Skeletal muscle cell (primary cell): Measurements from ENCODE around the gene ADAMTS6.
"Not testable (repeated sequence)": the region's sequence is repeated elsewhere in the genome, so short reads cannot be mapped to it uniquely, and the experiment has no call there.

ENCODE experiments used
- DNase-seq: peaks from one replicate; pipeline ENCODE4 v3.0.0-alpha.2; 2010; ENCODE audit warnings: low read depth
- H3K4me3 ChIP-seq: 2 replicates; pipeline ENCODE4 v1.5.1; 2011; ENCODE audit warnings: low read depth, mild to moderate bottlenecking, control low read depth, low read length, moderate library complexity

The ADAMTS6 gene, protein sequence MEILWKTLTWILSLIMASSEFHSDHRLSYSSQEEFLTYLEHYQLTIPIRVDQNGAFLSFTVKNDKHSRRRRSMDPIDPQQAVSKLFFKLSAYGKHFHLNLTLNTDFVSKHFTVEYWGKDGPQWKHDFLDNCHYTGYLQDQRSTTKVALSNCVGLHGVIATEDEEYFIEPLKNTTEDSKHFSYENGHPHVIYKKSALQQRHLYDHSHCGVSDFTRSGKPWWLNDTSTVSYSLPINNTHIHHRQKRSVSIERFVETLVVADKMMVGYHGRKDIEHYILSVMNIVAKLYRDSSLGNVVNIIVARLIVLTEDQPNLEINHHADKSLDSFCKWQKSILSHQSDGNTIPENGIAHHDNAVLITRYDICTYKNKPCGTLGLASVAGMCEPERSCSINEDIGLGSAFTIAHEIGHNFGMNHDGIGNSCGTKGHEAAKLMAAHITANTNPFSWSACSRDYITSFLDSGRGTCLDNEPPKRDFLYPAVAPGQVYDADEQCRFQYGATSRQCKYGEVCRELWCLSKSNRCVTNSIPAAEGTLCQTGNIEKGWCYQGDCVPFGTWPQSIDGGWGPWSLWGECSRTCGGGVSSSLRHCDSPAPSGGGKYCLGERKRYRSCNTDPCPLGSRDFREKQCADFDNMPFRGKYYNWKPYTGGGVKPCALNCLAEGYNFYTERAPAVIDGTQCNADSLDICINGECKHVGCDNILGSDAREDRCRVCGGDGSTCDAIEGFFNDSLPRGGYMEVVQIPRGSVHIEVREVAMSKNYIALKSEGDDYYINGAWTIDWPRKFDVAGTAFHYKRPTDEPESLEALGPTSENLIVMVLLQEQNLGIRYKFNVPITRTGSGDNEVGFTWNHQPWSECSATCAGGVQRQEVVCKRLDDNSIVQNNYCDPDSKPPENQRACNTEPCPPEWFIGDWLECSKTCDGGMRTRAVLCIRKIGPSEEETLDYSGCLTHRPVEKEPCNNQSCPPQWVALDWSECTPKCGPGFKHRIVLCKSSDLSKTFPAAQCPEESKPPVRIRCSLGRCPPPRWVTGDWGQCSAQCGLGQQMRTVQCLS (N-terminal part only)

GRCh38 chr5:65481635-65482295, at the start of gene ADAMTS6:
Gene ADAMTS6, minus strand, starts transcription at chr5:65481920. Its CDS starts 8,247 bp downstream, at chr5:65473673.
- DNase-seq, result peak; percentile 96
- H3K4me3 ChIP-seq, result peak within 1 kb of the TSS; percentile 76

GRCh38 chr5:65530904-65531303, 49.2 kb upstream of the ADAMTS6 start:
- no peak overlapping the region for H3K4me3 ChIP-seq
- DNase-seq, result no peak

DNA sequence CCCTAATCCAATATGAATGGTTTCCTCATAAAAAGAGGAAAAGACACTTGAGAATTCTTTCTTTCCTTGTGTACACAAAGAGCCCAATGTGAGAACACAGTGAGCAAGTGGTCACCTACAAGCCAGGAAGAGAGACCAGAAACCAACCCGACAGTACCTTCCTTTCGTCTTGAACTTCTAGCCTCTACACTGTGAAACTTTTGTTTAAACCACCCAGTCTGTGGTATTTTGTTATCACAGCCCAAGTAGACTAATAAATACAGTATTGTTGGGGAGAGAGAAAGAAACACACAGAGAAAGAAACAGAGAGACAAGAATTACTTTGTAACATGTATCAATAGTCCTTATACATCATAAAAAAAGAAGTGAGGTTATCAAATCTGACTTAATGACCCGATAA, 44.0 kb upstream of the ADAMTS6 start:
- no peak overlapping the region for H3K4me3 ChIP-seq

DNA sequence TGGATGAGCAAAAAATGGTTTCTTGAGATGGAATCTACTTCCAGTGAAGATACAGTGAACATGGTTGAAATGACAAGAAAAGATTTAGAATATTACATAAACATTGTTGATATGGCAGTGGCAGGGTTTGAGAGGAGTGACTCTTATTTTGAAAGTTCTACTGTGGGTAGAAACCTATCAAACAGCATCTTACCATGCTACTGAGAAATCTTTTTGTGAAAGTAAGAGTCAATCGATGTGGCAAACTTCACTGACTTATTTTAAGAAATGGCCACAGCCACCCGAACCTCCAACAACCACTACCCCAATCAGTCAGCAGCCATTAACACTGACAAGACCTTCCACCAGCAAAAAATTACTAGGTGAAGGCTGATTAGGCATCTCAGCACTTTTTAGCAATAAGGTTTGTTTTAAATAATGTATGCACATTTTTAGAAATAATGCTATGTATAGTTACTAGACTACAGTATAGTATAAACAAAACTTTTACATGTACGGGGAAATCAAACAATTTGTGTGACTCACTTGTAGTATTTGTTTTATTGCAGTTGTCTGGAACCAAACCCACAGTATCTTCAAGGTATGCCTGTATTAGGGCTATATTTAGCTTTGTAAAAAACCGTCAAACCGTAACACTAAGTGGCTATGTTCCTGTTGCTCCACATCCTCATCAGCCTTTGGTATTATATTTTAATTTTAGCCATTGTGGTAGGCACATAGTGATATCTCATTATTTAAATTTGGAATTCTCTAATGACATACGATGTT, 30.6 kb upstream of the ADAMTS6 start:
- no peak overlapping the region for H3K4me3 ChIP-seq
- no peak for DNase-seq

More for the DNA sequence above, 44.0 kb upstream of the ADAMTS6 start:
- DNase-seq, result no peak

DNA sequence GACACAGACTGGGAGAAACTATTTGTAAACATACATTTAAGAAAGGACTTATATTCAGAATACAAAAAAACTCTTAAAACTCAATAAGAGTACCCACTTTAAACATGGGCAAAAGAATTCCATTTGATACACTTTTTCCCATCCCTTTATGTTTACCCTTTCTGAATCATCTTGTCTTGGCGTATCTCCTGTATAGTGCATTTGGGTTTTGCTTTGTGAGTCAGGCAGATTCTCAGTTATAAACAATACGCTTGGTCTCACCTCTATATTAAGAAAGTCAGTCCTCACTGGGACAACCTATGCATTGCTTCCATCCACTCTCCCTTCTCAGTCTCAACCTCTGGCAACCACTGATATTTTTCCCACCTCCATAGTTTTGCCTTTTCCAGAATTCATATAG, 27.3 kb upstream of the ADAMTS6 start:
- H3K4me3 ChIP-seq, result no peak overlapping the region
- no peak for DNase-seq

DNA sequence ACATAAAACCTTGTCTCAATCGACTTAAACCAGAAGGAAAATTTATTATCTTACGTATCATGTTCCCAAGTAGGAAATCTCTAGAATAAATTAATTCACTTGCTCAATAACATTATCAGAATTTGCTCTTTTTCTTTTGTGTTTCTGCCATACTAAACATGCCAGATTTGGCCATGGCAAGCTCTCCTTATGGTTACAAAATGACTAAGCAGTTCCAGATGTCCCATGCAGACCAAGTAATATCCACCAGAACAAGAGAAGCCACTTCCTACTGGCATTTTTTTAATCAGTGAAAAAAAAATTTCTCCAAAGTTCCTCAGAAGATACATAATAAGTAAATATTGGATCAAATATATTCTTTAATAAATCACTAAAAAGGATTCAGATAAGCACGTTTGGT, 25.2 kb upstream of the ADAMTS6 start:
- H3K4me3 ChIP-seq, result no peak overlapping the region
- DNase-seq, result peak; percentile 44

DNA sequence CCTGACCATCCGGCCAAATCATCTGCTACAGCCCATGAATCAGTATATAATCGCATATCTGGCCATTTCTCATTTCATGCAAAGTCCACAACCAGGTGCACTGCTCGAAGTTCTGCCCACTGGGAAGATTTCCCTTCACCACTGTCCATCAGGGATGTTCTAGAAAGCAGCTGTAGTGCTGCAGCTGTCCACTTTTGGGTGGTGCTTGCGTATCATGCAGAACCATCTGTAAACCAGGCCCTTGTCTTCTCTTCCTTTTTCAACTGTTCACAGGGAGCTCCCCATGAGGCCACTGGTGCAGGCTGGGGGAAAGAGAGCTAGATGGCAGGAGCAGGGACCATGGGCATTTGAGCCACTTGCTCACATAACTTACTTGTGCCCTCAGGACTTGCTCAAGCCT, 7.4 kb upstream of the ADAMTS6 start:
- no peak overlapping the region for H3K4me3 ChIP-seq
- DNase-seq, result no peak

GRCh38 chr5:65488038-65488687, 6.4 kb upstream of the ADAMTS6 start:
- not testable (repeated sequence) for DNase-seq, H3K4me3 ChIP-seq

GRCh38 chr5:65486803-65487202, 5.1 kb upstream of the ADAMTS6 start:
- not testable (repeated sequence) for H3K4me3 ChIP-seq, DNase-seq

DNA sequence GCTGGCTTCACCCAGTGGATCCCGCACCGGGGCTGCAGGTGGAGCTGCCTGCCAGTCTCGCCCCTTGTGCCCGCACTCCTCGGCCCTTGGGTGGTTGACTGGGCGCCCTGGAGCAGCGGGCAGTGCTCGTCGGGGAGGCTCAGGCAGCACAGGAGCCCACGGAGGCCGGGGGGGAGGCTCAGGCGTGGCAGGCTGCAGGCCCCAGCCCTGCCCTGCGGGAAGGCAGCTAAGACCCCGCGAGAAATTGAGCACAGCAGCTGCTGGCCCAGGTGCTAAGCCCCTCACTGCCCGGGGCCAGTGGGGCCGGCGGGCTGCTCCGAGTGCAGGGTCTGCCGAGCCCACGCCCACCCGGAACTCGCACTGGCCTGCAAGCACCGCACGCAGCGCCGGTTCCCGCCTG, 3.7 kb upstream of the ADAMTS6 start:
- no peak overlapping the region for H3K4me3 ChIP-seq
- no peak for DNase-seq

DNA sequence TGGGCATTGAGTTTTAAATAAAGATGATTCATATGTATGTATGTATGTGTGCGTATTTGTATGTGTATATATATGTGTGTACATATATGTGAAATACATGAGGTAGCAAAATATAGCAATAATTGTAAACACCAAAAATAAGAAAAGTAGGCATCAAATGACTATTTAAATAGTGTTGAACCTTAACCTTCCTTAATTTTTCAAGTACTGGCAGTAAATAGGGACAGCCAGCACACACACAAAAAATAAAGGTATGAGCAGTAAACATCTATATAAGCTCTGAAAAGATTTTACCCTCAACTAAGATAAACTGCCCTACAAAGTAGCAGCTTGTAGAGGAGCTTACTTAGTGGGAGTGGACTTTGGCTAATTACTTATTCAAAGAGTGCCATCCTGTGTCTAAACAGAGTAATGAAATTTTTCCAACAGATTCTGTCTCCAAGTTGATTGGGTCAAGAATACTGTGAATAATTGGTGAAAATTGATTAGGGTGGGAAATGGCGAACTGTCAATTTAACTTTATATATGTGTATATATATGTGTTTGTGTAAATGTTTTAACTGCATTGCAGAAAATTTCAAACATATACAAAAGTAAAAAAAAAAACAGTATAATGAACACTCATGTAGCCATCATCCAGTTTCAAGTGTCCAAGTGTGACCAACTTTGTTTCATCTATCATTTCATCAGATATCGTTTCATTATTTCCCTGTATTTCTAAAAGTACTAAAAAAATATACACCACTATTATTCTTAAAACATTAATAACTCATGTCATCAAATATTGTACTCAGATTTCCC, 2.0 kb upstream of the ADAMTS6 start:
- peak; percentile 57 for DNase-seq

DNA sequence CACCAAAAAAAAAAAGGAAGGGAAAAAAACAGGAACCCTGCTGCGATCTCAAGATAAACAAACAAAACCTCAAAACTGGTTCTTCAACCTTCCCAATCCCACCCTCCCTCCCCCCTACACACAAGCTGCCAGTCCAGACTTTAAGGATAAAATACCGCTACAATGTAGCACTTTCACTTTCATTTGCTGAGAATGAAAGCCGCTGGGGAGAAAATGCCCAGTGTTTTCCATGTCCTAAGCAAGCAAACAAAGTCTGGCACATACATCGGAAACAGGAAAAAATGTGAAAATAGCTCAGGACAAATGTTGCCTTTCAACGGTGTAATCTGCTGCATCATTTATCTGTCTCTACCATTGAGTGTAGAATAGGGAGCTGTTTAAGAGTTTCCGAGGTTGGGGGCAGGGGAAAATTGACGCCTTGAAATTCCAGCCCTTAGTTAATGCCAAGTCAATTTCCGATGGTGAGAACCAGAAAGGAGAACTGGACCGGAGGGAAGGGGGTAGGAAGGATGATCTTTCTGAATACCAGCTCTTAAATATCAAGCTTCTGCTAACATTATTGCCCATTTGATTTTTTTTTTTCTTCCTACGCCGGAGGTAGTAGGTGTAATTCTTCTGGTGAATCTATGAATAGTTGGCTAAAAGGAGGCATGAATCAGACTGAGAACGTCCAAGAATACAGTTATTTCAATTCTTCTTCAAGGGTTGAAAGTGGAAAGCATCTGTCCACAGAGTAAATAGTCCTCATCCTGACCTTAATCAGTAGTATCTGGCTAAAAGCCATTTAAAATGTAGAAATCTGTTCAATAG, 1.2 kb upstream of the ADAMTS6 start:
- peak overlapping the region; percentile 76 for H3K4me3 ChIP-seq
- DNase-seq, result peak; percentile 31

More for the DNA sequence above, 2.0 kb upstream of the ADAMTS6 start:
- H3K4me3 ChIP-seq, result peak overlapping the region; percentile 76

- H3K4me3 ChIP-seq, result peak overlapping the region; percentile 76
- DNase-seq, result peak; percentile 26
These were observed 596 bp upstream of the ADAMTS6 start for GRCh38 chr5:65482296-65482735.

DNA sequence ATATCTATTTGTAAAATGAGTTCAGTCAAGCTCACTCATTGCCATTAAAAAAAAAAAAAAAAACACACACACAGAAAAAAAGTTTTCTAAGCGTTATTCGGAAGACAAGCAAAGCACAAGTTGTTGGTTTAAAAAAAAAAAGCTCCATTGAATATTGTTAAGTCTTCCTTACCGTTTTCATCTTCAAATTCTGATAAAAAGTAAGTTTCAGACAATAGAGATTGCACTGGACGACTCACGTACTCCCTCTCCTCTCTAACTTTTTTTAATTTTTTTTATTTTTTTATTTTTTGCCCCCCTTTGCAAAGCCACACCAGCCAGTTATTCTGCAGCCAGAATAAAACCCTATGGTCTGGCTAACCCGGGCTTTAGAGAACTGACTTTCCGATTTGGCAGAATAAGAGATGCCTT, 544 bp downstream of the ADAMTS6 start:
- DNase-seq, result no peak
- H3K4me3 ChIP-seq, result peak overlapping the region; percentile 76

DNA sequence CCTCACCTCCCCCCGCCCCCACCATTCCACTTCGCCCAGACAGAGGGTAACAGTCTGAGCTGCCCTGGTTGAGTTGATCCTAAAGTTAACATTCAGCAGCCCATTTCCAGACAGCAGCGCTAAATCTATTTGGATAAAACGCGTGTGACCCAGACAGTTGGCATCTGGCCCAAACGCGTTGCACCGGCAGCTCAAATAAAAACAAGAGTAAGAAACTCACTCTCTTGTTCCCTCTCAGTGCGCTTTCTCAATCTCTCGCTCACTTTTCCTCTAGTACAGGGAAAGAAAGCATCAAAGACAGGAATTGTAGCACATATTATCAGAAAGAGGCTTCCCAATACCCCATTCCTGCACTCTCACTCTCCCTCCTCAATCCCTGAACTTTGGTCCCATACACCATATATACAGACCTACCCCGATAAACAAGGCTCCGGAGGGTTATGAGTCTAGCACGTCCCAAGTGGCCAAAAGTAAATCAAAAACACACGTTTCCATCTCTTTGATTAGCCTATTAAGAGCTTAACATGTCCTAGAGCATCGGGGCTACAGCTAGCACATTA, 1.3 kb downstream of the ADAMTS6 start:
- H3K4me3 ChIP-seq, result peak overlapping the region; percentile 76

GRCh38 chr5:65479527-65479926, 2.2 kb downstream of the ADAMTS6 start:
- no peak for DNase-seq
- H3K4me3 ChIP-seq, result peak overlapping the region; percentile 76

More for the DNA sequence above, 1.3 kb downstream of the ADAMTS6 start:
- DNase-seq, result peak; percentile 76
